IPS-18a (cell line): ENCODE results near the gene CRYL1.

Source experiments
- H3K27ac ChIP-seq: one replicate; pipeline ENCODE4 v1.5.1; 2013; ENCODE audit warnings: low read length
- H3K27me3 ChIP-seq: one replicate; pipeline ENCODE4 v1.6.1; 2013; ENCODE audit warnings: mild to moderate bottlenecking, low read length; ENCODE audit not compliant: control insufficient read depth, insufficient read depth
- H3K36me3 ChIP-seq: one replicate; pipeline ENCODE4 v1.6.1; 2013; ENCODE audit warnings: low read depth, low read length; ENCODE audit not compliant: control insufficient read depth
- H3K4me1 ChIP-seq: one replicate; pipeline ENCODE4 v1.6.1; 2013; ENCODE audit warnings: low read depth, low read length; ENCODE audit not compliant: control insufficient read depth
- H3K4me3 ChIP-seq: one replicate; pipeline ENCODE4 v1.5.1; 2013; ENCODE audit warnings: low read length
- H3K9ac ChIP-seq: one replicate; pipeline ENCODE4 v1.6.1; 2013; ENCODE audit warnings: mild to moderate bottlenecking, low read length, moderate library complexity
- H3K9me3 ChIP-seq: one replicate; pipeline ENCODE4 v1.6.1; 2013; ENCODE audit warnings: low read depth, low read length; ENCODE audit not compliant: control insufficient read depth

Gene CRYL1

GRCh38 chr13:20487927-20488326, 37.7 kb downstream of the CRYL1 start:
- H3K9me3 ChIP-seq = no peaks in the 10 kb centered on the region
- no peaks in the 10 kb centered on the region for H3K4me1 ChIP-seq
- H3K27ac ChIP-seq = no peak overlapping the region
- H3K4me3 ChIP-seq = no peak overlapping the region
- no peaks in the 10 kb centered on the region for H3K36me3 ChIP-seq
- no peaks in the 10 kb centered on the region for H3K27me3 ChIP-seq
- H3K9ac ChIP-seq = no peak overlapping the region

- no peaks in the 10 kb centered on the region for H3K9me3 ChIP-seq
- no peak overlapping the region for H3K4me3 ChIP-seq
- H3K27me3 ChIP-seq = no peaks in the 10 kb centered on the region
- H3K4me1 ChIP-seq = peaks cover 8% of the 10 kb centered on the region
- H3K36me3 ChIP-seq = no peaks in the 10 kb centered on the region
- H3K27ac ChIP-seq = no peak overlapping the region
- H3K9ac ChIP-seq = no peak overlapping the region
These were observed 42.9 kb downstream of the CRYL1 start for GRCh38 chr13:20482787-20483186.

GRCh38 chr13:20482275-20482761, 43.3 kb downstream of the CRYL1 start:
- no peaks in the 10 kb centered on the region for H3K36me3 ChIP-seq
- no peaks in the 10 kb centered on the region for H3K27me3 ChIP-seq
- H3K27ac ChIP-seq = no peak overlapping the region
- peaks cover 8% of the 10 kb centered on the region for H3K4me1 ChIP-seq
- H3K9ac ChIP-seq = no peak overlapping the region
- no peaks in the 10 kb centered on the region for H3K9me3 ChIP-seq
- H3K4me3 ChIP-seq = no peak overlapping the region

GRCh38 chr13:20477394-20477793, 48.3 kb downstream of the CRYL1 start:
- Histone ChIP-seq H3K4me3 (no peak overlapping the region), H3K4me1 (peaks cover 18% of the 10 kb centered on the region), H3K9me3 (no peaks in the 10 kb centered on the region), H3K9ac (no peak overlapping the region), H3K36me3 (no peaks in the 10 kb centered on the region), H3K27ac (no peak overlapping the region), H3K27me3 (no peaks in the 10 kb centered on the region)

GRCh38 chr13:20475927-20476691, 49.5 kb downstream of the CRYL1 start:
- H3K4me1 ChIP-seq = peaks cover 10% of the 10 kb centered on the region
- H3K9ac ChIP-seq = no peak overlapping the region
- H3K36me3 ChIP-seq = no peaks in the 10 kb centered on the region
- no peaks in the 10 kb centered on the region for H3K27me3 ChIP-seq
- no peak overlapping the region for H3K27ac ChIP-seq
- H3K9me3 ChIP-seq = no peaks in the 10 kb centered on the region
- H3K4me3 ChIP-seq = no peak overlapping the region

- H3K36me3 ChIP-seq = no peaks in the 10 kb centered on the region
- no peak overlapping the region for H3K27ac ChIP-seq
- H3K9ac ChIP-seq = no peak overlapping the region
- H3K4me1 ChIP-seq = peaks cover 10% of the 10 kb centered on the region
- H3K9me3 ChIP-seq = no peaks in the 10 kb centered on the region
- H3K27me3 ChIP-seq = no peaks in the 10 kb centered on the region
- no peak overlapping the region for H3K4me3 ChIP-seq
These were observed 51.1 kb downstream of the CRYL1 start for GRCh38 chr13:20474515-20474914.

GRCh38 chr13:20473888-20474287, 51.8 kb downstream of the CRYL1 start:
- Histone ChIP-seq H3K9ac (no peak overlapping the region), H3K27ac (no peak overlapping the region), H3K4me1 (peaks cover 10% of the 10 kb centered on the region), H3K36me3 (no peaks in the 10 kb centered on the region), H3K27me3 (no peaks in the 10 kb centered on the region), H3K4me3 (no peak overlapping the region), H3K9me3 (no peaks in the 10 kb centered on the region)

- Histone ChIP-seq H3K27ac (no peak overlapping the region), H3K9ac (no peak overlapping the region), H3K4me1 (peaks cover 10% of the 10 kb centered on the region), H3K9me3 (no peaks in the 10 kb centered on the region), H3K36me3 (no peaks in the 10 kb centered on the region), H3K27me3 (no peaks in the 10 kb centered on the region), H3K4me3 (no peak overlapping the region)
These were observed 52.5 kb downstream of the CRYL1 start for GRCh38 chr13:20473139-20473538.

GRCh38 chr13:20472531-20472930, 53.1 kb downstream of the CRYL1 start:
- Histone ChIP-seq H3K36me3 (no peaks in the 10 kb centered on the region), H3K4me1 (peaks cover 10% of the 10 kb centered on the region), H3K27me3 (no peaks in the 10 kb centered on the region), H3K4me3 (no peak overlapping the region), H3K9ac (no peak overlapping the region), H3K9me3 (no peaks in the 10 kb centered on the region), H3K27ac (no peak overlapping the region)

- H3K27me3 ChIP-seq = no peaks in the 10 kb centered on the region
- H3K4me3 ChIP-seq = no peak overlapping the region
- H3K36me3 ChIP-seq = no peaks in the 10 kb centered on the region
- no peak overlapping the region for H3K9ac ChIP-seq
- no peaks in the 10 kb centered on the region for H3K9me3 ChIP-seq
- no peak overlapping the region for H3K27ac ChIP-seq
- H3K4me1 ChIP-seq = no peaks in the 10 kb centered on the region
These were observed 55.5 kb downstream of the CRYL1 start for GRCh38 chr13:20470136-20470535.

GRCh38 chr13:20466371-20466770, 59.3 kb downstream of the CRYL1 start:
- Histone ChIP-seq H3K4me1 (peaks cover 8% of the 10 kb centered on the region), H3K9me3 (no peaks in the 10 kb centered on the region), H3K9ac (no peak overlapping the region), H3K4me3 (no peak overlapping the region), H3K36me3 (no peaks in the 10 kb centered on the region), H3K27ac (no peak overlapping the region), H3K27me3 (no peaks in the 10 kb centered on the region)

GRCh38 chr13:20465218-20465879, 60.3 kb downstream of the CRYL1 start:
- Histone ChIP-seq H3K36me3 (no peaks in the 10 kb centered on the region), H3K27ac (no peak overlapping the region), H3K27me3 (no peaks in the 10 kb centered on the region), H3K4me1 (peaks cover 8% of the 10 kb centered on the region), H3K4me3 (no peak overlapping the region), H3K9me3 (no peaks in the 10 kb centered on the region), H3K9ac (no peak overlapping the region)
